ENCODE measurements around the gene ACYP2.

Gene ACYP2

GRCh38 chr2:54329482-54330161 lies 214.2 kb downstream of the ACYP2 start:
- no peak for DNase-seq (ENCODE audit: low spot score)

- DNase-seq (ENCODE audit: low spot score), result peak; percentile 95
Observed at GRCh38 chr2:54330162-54330925, 214.9 kb downstream of the ACYP2 start.

GRCh38 chr2:54330926-54331835 lies 215.8 kb downstream of the ACYP2 start:
- peak; percentile 59 for DNase-seq (ENCODE audit: low spot score)

- DNase-seq (ENCODE audit: low spot score), result no peak
Observed at GRCh38 chr2:54332386-54332785, 217.0 kb downstream of the ACYP2 start.

- no peak for DNase-seq (ENCODE audit: low spot score)
Observed at GRCh38 chr2:54336136-54336976, 220.9 kb downstream of the ACYP2 start.

- DNase-seq (ENCODE audit: low spot score), result no peak
Observed at GRCh38 chr2:54336977-54337255, 221.5 kb downstream of the ACYP2 start.

GRCh38 chr2:54341656-54342055 lies 226.2 kb downstream of the ACYP2 start:
- no peak for DNase-seq (ENCODE audit: low spot score)

- no peak for DNase-seq (ENCODE audit: low spot score)
Observed at GRCh38 chr2:54342603-54343002, 227.2 kb downstream of the ACYP2 start.

GRCh38 chr2:54347622-54348021 lies 232.2 kb downstream of the ACYP2 start:
- DNase-seq (ENCODE audit: low spot score), result no peak

GRCh38 chr2:54348646-54349045 lies 233.2 kb downstream of the ACYP2 start:
- no peak for DNase-seq (ENCODE audit: low spot score)

- DNase-seq (ENCODE audit: low spot score), result no peak
Observed at GRCh38 chr2:54350426-54350825, 235.0 kb downstream of the ACYP2 start.

GRCh38 chr2:54353216-54353615 lies 237.8 kb downstream of the ACYP2 start:
- no peak for DNase-seq (ENCODE audit: low spot score)

All from germinal center (tissue), 1 donor.